Thymus (tissue), 11 donors: ENCODE results near the gene CELF2. TPM values are rescaled to one million over a fixed set of nuclear protein-coding genes. Genes with fewer than 3 reads are reported as not detected.
A peak's percentile ranks its signal among the peaks of the same experiment; 100 is the strongest.
"Not testable (repeated sequence)": the region's sequence is repeated elsewhere in the genome, so short reads cannot be mapped to it uniquely, and the experiment has no call there.

Experiments used
- DNase-seq, 9 donors: peaks; one replicate each; pipeline ENCODE4 v3.0.0-alpha.2; 2013; ENCODE audit warnings: low spot score in 9 of 9, low read depth in 6 of 9, missing footprints in 1 of 9
- H3K27ac ChIP-seq, 2 donors: one replicate each; pipeline ENCODE4 v1.5.1; 2013; ENCODE audit warnings: control low read depth in 1 of 2, low read depth in 1 of 2, low read length in 1 of 2, mild to moderate bottlenecking in 1 of 2, moderate library complexity in 1 of 2
- H3K27me3 ChIP-seq, 2 donors: one replicate each; pipeline ENCODE4 v1.5.1; 2013; ENCODE audit warnings: low read length in 1 of 2; ENCODE audit not compliant: control insufficient read depth in 2 of 2, insufficient read depth in 1 of 2
- H3K36me3 ChIP-seq, 2 donors: one replicate each; pipeline ENCODE4 v1.5.1; 2013; ENCODE audit warnings: low read length in 1 of 2, mild to moderate bottlenecking in 1 of 2, moderate library complexity in 1 of 2; ENCODE audit not compliant: control insufficient read depth in 2 of 2, insufficient read depth in 2 of 2
- H3K4me1 ChIP-seq, 2 donors: one replicate each; pipeline ENCODE4 v1.5.1; 2013; ENCODE audit warnings: low read length in 2 of 2; ENCODE audit not compliant: control insufficient read depth in 2 of 2, insufficient read depth in 2 of 2
- H3K4me3 ChIP-seq, 2 donors: one replicate each; pipeline ENCODE4 v1.5.1; 2013; ENCODE audit warnings: low read length in 2 of 2, control low read depth in 1 of 2, mild to moderate bottlenecking in 1 of 2
- H3K9me3 ChIP-seq, 2 donors: one replicate each; pipeline ENCODE4 v1.5.1; 2013; ENCODE audit warnings: low read length in 1 of 2, mild to moderate bottlenecking in 1 of 2; ENCODE audit not compliant: control insufficient read depth in 2 of 2, insufficient read depth in 1 of 2
- WGBS: extraction: QIAGEN DNeasy Blood & Tissue Kit; methylation state at CpG from one replicate; pipeline ENCODE4 v1.1.7; 2013; 5-methylcytosine and 5-hydroxymethylcytosine counted together
- polyA plus RNA-seq: library from polyadenylated mRNA; stranded (reverse); fragments of 200-250 nt; gene quantifications from one replicate; pipeline ENCODE4 v1.2.3, GENCODE V29; 2013
- total RNA-seq: library from RNA; stranded (reverse); fragments of 120-200 nt; gene quantifications from one replicate; pipeline ENCODE4 v1.2.4, GENCODE V29; 2013
- donor health status: healthy.

The CELF2 gene
- total and polyA plus RNA-seq, 2 donors = 42.4 to 48.1 TPM

- not testable (repeated sequence) for H3K4me3 ChIP-seq, H3K36me3 ChIP-seq, H3K4me1 ChIP-seq, DNase-seq, H3K27me3 ChIP-seq, H3K27ac ChIP-seq, H3K9me3 ChIP-seq
- WGBS = 98% methylated on average over 4 of the region's 4 CpGs
Measured at GRCh38 chr10:11127017-11127416, 109.3 kb downstream of the CELF2 start.

- Histone ChIP-seq H3K27me3 (no peaks in the 10 kb centered on the region), H3K9me3 (no peaks in the 10 kb centered on the region), H3K27ac (no peak overlapping the region), H3K36me3 (no peaks in the 10 kb centered on the region), H3K4me3 (no peak overlapping the region), H3K4me1 (no peaks in the 10 kb centered on the region)
- 95% methylated on average over 10 of the region's 10 CpGs for WGBS
- DNase-seq = no peak
Measured at GRCh38 chr10:11131112-11131639, 113.5 kb downstream of the CELF2 start.

GRCh38 chr10:11134411-11134810 lies 116.7 kb downstream of the CELF2 start:
- H3K27me3 ChIP-seq = no peaks in the 10 kb centered on the region
- H3K9me3 ChIP-seq = no peaks in the 10 kb centered on the region
- H3K4me3 ChIP-seq = no peak overlapping the region
- H3K27ac ChIP-seq = no peak overlapping the region
- 96% methylated on average over 7 of the region's 7 CpGs for WGBS
- no peak for DNase-seq
- H3K4me1 ChIP-seq = no peaks in the 10 kb centered on the region
- H3K36me3 ChIP-seq = no peaks in the 10 kb centered on the region

GRCh38 chr10:11135709-11136108 lies 118.0 kb downstream of the CELF2 start:
- Histone ChIP-seq H3K36me3 (no peaks in the 10 kb centered on the region), H3K4me3 (no peak overlapping the region), H3K9me3 (no peaks in the 10 kb centered on the region), H3K27ac (no peak overlapping the region), H3K4me1 (peaks cover 0 to 1% of the 10 kb centered on the region in 2 donors), H3K27me3 (no peaks in the 10 kb centered on the region)
- WGBS = 95% methylated on average over 2 of the region's 2 CpGs
- DNase-seq = no peak

DNA sequence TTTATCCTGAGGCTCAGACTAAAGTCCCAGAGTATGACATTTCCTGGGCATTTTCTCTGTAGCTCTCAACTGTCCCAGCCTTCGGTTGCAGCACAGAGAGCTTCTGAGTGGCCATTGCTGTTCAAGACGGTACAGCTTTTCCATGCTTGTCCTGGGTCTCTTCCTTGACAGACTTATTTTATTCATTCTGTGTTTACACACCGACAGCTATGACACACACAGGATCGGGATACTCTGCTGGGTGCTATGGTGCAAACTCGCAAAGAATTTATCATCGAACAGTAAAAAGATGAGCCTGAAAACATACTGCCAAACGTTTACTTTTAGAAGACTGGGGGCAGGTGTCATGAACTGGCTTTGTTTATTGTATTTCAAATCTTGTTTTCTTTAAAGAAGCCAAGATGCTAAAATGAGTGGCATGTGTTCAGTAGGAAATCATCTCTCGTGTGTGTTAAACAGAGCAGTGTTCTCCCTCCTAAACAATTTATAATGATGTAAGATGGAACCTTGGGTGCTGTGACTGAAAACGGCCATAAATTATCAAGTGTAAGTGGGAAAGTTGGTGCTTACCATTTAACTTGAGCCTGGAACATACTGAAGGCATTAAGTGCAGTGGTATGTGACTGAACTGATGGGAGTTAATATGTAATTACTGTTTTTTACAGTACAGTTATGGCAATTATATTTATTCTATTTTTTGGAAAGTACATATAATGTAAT lies 120.8 kb downstream of the CELF2 start:
- no peak for DNase-seq
- Histone ChIP-seq H3K4me1 (peaks cover 8 to 14% of the 10 kb centered on the region in 2 donors), H3K27me3 (no peaks in the 10 kb centered on the region), H3K27ac (no peak overlapping the region), H3K4me3 (no peak overlapping the region), H3K36me3 (no peaks in the 10 kb centered on the region), H3K9me3 (no peaks in the 10 kb centered on the region)
- WGBS = 95% methylated on average over 9 of the region's 9 CpGs

DNA sequence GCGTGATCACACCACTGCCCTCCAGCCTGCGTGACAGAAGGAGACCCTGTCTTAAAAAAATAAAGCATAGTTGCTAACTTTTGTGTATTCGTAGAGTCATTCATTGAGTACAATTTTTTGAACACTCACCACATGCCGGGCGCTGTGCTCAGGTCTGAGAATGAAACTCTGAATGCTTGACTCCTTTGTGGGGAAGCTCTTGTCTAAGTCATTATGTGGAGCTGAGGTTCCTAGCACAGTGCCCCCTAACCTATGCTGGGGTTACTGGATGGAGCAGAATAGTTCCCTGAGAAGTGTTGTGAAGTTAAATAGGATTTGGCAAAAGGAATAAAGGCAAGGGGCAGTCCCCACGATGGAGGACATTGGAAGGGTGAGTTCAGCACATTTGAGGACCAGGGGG lies 123.3 kb downstream of the CELF2 start:
- no peaks in the 10 kb centered on the region for H3K27me3 ChIP-seq
- H3K9me3 ChIP-seq = no peaks in the 10 kb centered on the region
- no peak overlapping the region for H3K4me3 ChIP-seq
- no peak overlapping the region for H3K27ac ChIP-seq
- WGBS = 81% methylated on average over 6 of the region's 6 CpGs
- peaks cover 19 to 33% of the 10 kb centered on the region in 2 donors for H3K4me1 ChIP-seq
- H3K36me3 ChIP-seq = no peaks in the 10 kb centered on the region
- no peak for DNase-seq

DNA sequence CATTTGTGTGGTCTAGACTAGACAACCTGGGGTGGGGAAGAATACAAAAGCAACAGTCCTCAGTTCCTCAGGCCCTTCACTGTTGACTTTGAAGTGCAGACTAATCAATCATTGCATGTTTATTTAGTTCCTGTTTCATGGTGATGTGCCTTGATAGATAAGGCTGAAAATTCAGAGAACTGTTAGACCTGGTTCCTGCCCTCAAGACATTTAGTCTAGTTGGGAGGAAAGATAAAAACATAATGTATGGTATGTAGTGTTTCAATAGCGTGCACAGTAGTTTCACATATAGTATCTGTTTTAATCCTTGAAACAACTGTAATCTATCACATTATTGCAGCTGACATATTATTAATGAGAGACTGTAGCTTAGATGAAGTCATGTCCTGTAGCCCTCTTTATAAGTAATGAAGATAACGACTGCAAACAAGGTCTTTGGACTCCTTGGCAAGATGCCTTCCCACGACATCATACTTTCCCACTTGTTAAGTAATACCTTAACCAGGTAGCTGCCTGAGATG lies 124.0 kb downstream of the CELF2 start:
- 70% methylated on average over 3 of the region's 3 CpGs for WGBS
- H3K4me3 ChIP-seq = no peak overlapping the region
- H3K27me3 ChIP-seq = no peaks in the 10 kb centered on the region
- H3K4me1 ChIP-seq = peaks cover 22 to 40% of the 10 kb centered on the region in 2 donors
- H3K9me3 ChIP-seq = no peaks in the 10 kb centered on the region
- no peak for DNase-seq
- peak overlapping the region in 1 of 2 donors; percentile 21 for H3K27ac ChIP-seq
- H3K36me3 ChIP-seq = no peaks in the 10 kb centered on the region

GRCh38 chr10:11142777-11143176 lies 125.1 kb downstream of the CELF2 start:
- WGBS = 93% methylated on average over 8 of the region's 8 CpGs
- no peaks in the 10 kb centered on the region for H3K27me3 ChIP-seq

DNA sequence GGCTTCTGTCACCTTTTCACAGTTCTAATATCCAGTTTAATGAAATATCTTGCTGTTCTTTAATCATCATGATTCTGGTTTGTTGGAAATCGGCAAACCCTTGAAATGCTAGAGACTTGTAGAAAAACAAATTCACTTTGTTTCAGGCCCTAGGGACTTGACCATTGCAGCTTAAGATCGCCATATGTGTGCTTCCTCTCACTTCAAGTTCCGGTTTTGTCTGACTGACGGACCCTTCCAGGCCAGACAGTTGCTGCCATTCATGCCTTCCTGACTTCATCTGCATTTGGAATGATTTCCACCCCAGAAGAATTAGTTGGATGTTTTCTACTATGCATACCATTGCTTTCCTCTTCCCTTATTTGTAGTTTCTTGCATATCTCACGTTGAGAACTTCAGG lies 125.6 kb downstream of the CELF2 start:
- no peak overlapping the region for H3K27ac ChIP-seq
- no peaks in the 10 kb centered on the region for H3K9me3 ChIP-seq
- DNase-seq = no peak
- WGBS = 91% methylated on average over 5 of the region's 5 CpGs
- peaks cover 35 to 56% of the 10 kb centered on the region in 2 donors for H3K4me1 ChIP-seq
- no peak overlapping the region for H3K4me3 ChIP-seq
- no peaks in the 10 kb centered on the region for H3K27me3 ChIP-seq
- no peaks in the 10 kb centered on the region for H3K36me3 ChIP-seq

More at GRCh38 chr10:11142777-11143176, 125.1 kb downstream of the CELF2 start:
- Histone ChIP-seq H3K36me3 (no peaks in the 10 kb centered on the region), H3K4me1 (peaks cover 31 to 51% of the 10 kb centered on the region in 2 donors), H3K27ac (no peak overlapping the region), H3K4me3 (no peak overlapping the region), H3K9me3 (no peaks in the 10 kb centered on the region)
- no peak for DNase-seq
